Middle frontal gyrus (tissue), 1 donor: ENCODE results near the gene CHMP4A.

Experiments
- DNase-seq: peaks from one replicate; pipeline ENCODE4 v3.0.0-alpha.2; 2015; ENCODE audit warnings: low spot score; ENCODE audit errors: extremely low spot score

CHMP4A gene

DNA sequence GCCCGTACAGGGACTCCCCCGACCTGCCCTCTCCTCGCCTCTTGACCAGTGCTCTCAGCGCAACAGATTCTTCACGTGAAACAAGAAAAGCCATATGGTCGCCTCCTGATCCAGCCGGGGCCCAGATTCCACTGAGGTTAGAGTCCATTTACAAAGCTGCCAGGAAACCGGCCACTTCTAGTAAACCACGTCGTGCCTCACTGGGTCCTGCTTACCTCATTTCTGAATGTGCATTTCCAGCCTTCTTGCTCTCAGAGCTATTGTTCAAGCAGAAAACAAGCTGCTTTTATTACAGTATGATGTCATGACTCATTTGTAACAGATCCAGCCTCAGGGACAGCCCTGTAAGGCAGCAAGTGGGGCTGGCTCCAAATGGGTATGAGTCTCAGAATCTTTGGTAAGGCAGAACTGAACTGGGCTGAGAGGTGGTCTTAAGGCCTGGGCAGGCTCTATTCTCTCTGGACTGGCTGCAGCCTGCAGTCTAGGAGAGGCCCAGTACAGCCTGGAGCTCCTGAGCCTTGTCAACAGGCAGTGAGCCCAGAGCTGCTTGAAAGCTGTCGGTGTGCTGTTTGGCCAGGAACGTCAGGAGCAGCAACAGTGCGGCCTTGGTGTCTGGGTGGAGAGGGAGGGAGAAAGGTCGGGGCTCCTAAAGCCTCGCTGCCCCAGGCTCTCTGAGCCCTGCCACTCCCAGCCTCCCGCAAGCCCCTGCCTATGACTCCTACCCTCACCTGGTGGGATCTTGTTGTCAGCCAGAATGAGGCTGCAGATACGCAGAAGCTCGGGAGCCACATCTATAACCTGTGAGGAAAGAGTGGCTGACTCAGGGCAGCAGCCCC lies 33.1 kb downstream of the CHMP4A start:
- DNase-seq = no peak

GRCh38 chr14:24179294-24179960 lies 33.9 kb downstream of the CHMP4A start:
- no peak for DNase-seq

DNA sequence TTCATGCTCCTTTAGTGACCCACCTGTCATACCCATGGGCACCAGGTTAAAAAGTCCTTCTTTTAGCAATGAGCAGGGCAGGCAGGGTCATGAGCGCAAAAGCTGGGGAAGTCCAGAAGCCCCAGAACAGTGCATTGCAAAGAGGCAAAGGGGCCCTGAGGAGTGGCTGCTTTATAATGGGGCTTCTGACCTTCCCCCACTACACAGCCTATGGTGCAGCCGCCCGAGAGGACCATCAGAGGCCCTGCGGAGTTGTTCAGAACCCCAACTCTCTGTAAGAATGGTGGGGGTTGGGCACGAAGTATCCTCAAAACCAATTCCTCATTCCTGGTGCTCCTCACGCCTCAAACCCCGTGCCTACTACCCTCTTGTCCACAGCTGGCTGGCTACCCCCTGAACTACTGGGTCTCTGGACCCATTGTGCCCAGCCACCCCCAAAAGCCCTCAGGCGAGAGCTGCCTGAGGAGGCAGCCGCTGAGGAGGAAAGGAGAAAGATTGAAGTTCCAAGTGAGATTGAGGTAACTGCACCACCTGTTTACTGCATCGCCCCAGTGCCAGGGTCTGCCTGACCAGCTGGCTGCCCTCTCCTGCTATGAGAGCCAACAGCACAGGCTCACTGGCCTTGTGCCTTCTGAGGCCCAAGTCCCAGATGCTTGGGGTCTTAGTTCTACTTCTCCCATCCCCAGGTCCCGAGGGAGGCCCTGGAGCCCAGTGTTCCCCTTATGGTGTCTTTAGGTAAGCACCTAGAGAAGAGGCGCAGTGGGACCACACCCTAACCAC lies 34.7 kb downstream of the CHMP4A start:
- no peak for DNase-seq

DNA sequence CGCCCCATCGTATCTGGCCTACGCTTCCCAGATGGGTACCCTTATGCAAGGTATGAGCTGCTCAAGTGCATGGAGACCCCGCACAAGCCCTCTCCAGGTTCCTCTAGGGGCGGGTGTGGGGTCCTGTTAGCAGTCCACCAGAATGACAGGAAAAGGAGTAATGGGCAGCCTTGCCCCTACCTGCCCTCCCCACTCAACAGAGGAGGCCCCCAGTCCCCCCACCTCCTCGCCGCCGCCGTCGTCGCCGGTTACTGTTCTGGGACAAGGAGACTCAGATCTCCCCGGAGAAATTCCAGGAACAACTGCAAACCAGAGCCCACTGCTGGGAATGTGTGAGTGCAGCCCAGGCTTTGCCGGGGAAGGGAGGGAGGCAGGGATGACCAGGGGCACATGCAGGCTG lies 35.4 kb downstream of the CHMP4A start:
- no peak for DNase-seq

DNA sequence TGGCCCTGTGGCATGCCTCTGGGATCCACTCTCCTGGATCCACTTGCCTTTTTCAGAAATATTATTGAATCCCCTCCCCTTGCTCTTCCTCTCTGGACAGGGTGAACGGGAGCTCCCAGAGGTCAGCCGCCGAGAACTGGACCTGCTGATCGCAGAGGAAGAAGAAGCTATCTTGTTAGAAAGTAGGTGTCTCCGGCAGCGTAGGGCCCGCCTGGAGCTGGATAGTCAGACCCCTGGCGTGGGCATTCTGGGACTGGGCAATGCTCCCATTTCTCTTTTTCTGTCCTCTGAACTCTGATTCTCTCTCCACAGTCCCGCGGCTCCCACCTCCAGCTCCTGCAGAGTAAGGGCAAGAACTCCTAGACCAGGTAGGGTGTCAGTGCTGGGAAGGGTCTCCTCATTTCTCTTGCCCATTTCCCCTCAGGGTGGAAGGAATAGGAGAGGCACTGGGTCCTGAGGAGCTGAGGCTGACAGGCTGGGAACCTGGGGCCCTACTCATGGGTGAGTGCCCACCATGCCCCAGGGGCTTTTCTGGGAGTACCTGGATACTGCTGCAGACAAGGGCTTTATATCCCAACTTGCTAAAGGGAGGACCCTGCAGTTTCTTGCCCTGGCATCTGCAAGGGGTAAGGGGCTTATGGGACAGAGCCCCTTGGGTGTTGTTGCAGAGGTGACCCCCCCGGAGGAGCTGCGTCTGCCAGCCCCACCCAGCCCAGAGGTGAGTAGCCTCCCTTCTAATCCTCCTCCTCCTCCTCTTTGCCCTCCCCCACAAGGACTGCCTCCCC lies 36.1 kb downstream of the CHMP4A start:
- DNase-seq = no peak

- DNase-seq = no peak
Observed at GRCh38 chr14:24176599-24176998, 36.7 kb downstream of the CHMP4A start.

GRCh38 chr14:24172871-24173281 lies 40.4 kb downstream of the CHMP4A start:
- no peak for DNase-seq

GRCh38 chr14:24172261-24172860 lies 40.9 kb downstream of the CHMP4A start:
- DNase-seq = no peak

GRCh38 chr14:24171422-24172260 lies 41.6 kb downstream of the CHMP4A start, which contains the start of gene REC8:
REC8 (plus strand) TSS chr14:24172080; CDS start chr14:24172553, 473 bp downstream.
- DNase-seq = peak; percentile 83

- DNase-seq = no peak
Observed at GRCh38 chr14:24167469-24168114, 45.7 kb downstream of the CHMP4A start.

DNA sequence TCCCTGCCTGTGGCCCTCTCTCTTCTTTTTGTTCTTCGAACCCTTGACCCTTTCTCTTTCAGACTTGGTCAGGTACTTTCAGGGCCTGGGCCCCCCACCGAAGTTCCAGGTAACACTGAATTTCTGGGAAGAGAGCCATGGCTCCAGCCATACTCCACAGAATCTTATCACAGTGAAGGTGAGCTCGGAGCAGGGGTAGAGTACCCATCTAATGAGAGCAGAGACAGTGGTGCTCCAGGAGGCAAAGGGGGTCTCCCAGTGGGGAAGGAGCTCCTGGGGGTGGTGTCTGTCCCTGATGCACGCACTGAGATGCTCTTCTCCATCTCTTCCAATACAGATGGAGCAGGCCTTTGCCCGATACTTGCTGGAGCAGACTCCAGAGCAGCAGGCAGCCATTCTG lies 47.5 kb downstream of the CHMP4A start:
- DNase-seq = no peak

GRCh38 chr14:24164518-24164991 lies 48.7 kb downstream of the CHMP4A start:
- no peak for DNase-seq

- DNase-seq = no peak
Observed at GRCh38 chr14:24162093-24162492, 51.2 kb downstream of the CHMP4A start.

DNA sequence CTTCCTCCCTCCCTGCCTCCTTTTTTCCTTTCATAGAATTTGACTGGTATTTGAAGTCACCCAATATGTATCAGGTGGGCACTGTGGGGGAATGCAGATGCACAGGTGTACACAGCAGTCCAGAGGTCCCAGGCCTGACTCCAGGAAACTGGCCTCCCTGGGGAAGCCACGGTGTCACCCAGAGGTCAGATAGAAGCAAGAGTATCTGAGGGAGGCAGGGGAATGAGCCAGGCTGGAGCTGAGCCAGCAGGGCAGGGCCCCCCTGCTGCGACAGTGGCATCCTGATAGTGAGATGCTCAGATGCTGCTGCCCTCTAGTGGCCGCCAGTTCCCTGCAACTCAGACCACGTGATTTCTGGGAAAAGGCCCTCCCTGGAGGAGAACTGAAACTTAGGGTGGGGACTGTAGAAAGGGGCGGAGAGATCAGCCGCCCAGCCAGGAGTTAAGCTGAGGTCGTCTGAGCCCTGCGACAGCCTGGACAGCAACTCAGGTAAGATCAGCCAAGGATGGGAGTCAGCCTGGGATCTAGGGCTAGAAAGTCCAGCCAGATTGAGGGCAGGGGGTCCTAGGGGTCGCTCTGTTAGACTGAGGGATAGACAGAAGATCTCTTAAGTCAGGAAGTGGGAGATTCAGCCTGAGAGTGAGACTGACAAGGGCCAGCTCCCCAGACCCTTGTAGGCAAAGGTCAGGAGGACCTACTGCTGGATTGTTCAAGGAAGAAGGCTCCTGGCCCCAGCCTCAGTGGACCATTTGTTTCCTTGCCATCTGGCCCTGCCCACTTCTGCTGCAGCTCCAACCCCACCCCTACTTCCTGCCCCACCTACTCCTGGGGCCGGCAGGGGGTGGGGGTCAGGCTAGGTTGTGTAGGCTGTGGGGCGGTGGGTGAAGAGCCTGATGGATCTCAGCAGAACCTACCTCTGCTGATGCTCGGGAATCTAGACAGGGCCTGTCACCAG lies 52.2 kb downstream of the CHMP4A start, which contains the start of gene IRF9:
Gene IRF9, plus strand, starts transcription at position 416 of the 955 bp plus-strand sequence. CDS start 880 bp downstream, outside the sequence.
- peak; percentile 93 for DNase-seq

GRCh38 chr14:24160499-24160849 lies 52.8 kb downstream of the CHMP4A start:
- no peak for DNase-seq

- DNase-seq = no peak
Observed at GRCh38 chr14:24159777-24160498, 53.4 kb downstream of the CHMP4A start.
